NCI-H524 (cell line): ENCODE measurements around the gene OR10AD1.

Experiments
- DNase-seq, 2 experiments: peaks; one replicate each; lab custom pipeline; 2025; lab: John Stamatoyannopoulos, UW

The OR10AD1 gene

DNA sequence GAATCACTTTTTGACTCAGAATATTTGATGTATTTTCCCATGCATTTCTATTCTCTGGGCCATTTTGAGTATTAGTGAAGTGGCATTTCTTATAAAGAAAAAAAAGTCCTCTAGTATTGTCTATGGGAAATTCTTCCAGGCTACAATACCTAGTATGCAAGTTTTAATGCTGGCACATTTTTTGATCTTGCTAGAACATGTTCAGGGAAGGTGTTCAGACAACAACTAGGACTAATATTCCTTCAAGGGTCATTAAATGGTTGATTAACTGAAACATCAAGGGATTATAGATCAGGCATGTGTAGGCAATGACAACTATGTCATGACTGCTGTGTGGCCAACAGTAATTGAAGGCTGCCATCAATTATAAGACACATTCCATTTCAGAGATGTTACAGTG lies 12.0 kb downstream of the OR10AD1 start:
- no peak for DNase-seq

DNA sequence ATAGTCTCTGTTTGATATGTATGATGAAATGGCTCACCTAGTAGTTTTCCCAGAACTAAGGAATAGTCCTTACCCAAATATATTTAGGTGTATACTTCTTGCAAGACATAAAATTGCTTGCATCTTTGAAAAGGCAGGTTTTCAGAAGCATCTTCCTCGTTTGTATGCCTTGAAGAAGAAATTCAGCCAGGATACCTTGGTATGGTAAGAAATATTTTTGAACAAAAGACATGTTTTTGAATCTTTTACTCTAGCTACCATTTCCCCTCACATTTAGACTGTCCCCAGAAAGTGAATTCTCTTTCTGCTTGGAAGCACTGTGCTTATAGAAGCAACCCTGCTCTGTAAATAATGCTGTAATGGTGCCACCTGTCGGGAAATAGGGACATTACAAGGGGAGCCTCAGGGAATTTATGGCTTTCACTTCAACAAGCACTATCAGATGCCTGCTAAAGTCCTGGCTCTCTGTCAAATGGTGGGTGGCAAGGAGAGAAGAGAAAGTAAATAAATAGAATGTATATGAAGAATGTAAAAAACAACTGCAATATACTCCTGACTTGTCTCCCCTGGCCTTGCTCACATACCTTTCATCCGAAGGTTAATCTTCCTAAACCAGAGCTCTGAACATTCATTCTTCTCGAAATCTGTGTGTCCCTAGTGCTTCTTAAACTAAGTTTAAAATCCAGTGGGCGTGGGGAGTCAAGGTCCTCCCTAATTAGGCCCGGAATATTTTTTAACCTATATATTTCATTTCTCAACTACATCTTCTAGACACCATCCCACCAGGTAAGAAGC lies 13.6 kb downstream of the OR10AD1 start:
- DNase-seq: peak; percentile 59 to 74

DNA sequence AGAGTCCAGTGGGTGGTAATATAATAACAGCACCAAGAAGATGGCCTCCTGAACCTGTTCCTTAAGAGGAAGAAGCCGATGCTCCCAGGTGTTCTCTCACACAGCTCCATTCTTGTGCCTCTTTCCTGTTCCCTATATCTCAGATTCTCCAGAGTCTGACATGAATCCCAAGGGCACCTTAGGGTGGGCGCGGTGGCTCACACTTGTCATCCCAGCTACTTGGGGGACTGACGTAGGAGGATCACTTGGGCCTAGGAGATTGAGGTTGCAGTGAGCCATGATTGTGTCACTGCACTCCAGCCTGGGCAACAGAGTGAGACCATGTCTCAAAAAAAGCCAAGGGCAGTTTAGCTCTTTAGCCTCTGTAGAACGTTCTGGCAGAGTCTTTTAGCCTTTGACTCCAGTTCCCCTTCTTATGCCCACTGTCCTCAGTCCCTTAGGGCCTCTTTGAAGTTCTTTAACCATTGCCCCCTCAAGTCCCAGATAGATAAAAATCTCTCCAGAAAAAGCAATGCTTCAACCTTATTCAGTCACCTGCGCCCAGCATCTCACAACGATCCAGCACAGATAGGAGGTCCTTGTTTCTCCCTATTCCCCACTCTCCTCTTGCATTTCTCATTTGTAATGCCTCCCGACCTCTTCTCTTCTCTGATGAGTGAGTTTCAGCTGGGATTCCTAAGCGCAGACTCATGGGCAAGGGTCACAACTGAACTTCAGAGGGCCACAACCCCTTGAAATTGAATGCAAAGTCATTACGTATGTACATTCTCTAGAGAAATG lies 15.0 kb downstream of the OR10AD1 start:
- DNase-seq: no peak

DNA sequence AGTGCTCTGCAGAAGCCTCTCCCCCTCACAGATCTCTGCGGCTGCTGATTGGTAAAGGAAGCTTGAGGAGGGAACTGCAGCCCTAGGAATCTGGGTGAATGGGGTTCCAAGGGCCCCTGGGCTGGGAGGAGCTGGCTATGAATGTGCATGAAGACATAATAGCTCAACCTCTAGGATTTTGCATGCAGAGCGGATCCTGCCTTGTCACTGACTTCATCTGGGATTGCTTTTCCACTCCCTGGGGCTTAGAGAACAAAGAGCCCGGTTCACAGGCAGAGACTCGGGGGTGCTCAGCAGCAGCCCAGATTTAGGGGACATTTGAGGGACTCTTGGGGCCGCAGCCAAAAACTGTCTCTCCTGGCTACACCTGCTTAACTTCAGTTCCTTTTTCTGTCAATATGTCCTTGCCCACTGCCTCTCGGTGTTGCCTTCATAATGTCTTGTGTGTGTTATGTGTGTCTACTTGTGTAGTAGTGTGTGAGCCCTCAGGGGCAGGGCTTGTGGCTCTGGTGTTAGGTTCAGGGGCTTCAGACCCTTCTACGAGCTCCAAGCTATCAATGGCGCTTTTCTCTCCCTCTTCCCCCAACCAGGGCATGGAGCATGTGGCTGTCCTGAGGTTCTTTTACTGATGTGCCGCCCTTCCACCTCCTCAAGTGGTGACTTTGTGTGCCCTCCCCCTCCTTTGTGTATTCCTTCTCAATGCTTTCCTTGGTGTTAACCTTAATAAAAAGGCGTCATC lies 17.7 kb downstream of the OR10AD1 start:
- peak in 1 of 2 experiments; percentile 5 for DNase-seq

DNA sequence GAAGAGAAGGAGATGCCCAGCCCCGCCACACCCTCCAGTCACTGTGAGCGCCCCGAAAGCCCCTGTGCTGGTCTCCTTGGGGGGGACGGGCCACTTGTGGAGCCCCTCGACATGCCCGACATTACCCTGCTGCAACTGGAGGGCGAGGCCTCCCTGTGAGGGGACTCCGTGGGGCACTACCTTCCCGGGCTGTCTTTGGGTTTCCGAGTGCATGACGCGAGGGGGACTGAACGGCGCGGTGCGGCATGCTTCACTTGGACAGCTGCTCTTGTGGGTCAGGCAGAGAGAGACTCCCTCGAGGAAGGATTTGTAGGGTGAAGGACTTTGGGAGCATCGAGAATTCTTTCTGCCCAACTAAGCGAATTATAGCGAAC lies 18.6 kb downstream of the OR10AD1 start:
- DNase-seq: peak in 1 of 2 experiments; percentile 28

DNA sequence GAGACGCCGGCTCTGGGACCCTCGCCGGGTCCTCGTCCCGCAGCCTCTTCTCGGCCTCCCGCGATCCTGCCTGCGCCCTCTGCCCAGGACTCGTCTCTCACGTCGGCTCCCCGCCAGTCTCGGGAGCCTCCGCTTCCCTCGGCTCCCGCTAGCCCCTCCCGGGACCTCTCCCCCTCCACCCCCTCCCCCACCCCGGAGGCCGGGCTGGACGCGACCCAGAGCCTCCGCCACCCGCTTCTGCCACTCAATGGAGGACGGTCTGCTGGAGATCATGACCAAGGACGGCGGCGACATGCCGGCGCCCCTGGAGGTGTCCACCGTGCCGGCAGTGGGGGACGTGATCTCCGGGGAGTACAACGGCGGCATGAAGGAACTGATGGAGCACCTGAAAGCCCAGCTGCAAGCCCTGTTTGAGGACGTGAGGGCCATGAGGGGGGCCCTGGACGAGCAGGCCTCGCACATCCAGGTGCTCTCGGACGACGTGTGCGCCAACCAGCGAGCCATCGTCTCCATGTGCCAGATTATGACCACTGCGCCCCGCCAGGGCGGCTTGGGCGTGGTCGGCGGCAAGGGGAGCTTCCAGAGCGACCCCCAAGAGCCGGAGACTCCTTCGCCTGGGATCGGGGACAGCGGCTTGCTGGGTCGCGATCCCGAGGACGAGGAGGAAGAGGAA lies 19.1 kb downstream of the OR10AD1 start:
- no peak for DNase-seq

DNA sequence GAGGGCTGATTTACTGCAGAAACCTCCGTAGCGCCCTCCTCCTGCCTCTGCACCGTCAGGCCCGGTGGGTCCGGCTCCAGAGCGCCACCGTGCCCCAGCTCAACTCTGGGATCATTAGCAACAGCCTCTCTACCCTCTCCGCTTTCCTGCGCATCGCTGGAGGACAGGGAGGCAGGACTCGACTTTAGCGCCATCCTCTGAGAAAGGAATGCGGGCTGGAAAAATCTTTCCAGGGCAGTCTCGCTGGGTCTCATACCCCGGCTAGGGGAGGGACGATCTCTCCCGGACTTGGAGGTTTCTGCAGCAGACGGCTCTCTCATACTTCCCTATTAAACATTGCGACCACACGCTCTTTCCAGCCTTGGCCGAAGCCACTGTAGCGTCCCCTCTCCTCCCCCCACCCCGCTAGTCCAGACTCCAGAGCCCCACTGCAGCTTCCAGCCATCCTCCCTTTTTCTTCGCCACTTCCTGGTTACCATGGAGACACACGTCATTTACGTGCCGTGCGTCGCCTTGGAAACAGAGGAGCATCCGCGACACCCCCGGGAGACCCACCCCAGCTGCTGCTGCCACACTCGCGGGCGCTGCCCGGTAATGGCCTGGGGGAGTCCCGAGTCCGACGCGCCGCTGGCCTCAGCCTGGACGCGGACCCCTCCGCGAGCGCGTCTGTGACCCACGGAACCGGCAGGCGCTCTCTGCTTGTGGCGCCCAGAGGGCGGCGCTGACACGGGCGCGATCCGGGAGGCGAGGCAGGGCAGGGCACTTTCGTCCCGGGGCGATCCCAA lies 19.8 kb downstream of the OR10AD1 start, which contains the start of gene CCDC184:
Gene CCDC184, plus strand, starts transcription at position 554 of the 785 bp plus-strand sequence. CDS start 479 bp downstream, outside the sequence.
- peak; percentile 91 to 93 for DNase-seq

DNA sequence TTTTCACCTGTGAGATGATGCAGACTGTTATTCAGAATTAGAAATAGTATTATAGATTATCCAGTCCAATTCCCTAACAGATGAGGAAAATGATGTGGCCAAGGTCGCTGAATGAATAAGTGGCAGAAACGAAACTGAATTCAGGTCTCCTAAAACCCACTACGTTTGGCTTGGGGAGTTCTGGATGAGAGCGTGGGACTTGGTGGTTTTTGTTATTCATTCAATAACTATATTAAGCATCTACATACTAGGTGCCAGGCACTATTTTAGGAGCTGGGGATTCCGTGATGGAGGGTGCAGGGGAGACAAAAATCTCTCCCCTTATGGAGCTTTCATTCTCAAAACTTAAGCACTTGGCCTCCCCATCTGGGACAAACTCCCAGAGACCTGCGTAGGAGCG lies 20.5 kb downstream of the OR10AD1 start:
- DNase-seq: no peak

DNA sequence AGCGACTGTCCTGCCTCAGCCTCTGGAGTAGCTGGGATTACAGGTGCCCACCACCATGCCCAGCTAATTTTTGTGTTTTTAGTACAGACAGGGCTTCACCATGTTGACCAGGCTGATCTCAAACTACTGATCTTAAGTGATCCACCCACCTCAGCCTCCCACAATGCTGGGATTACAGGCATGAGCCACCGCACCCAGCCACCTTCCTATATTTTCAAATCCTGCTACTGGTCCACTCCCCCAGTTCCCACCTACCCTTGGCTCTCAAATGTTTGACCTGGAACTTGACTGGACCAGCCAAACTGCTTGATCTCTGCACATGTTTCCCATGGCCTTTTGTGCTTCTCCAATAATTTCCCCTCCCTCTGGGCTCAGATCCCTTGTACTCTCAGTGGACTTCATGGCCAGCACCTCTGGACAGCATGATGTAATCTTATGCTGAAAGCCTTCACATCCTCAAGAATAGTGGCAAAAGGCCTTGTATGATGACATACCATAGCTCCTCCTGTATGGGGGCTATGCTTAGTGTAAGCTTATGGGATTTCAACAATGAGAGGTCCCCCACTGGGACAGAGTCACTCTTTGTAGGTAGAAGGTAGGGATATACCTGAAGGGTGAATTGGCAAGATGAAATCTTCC lies 22.1 kb downstream of the OR10AD1 start:
- DNase-seq: no peak

DNA sequence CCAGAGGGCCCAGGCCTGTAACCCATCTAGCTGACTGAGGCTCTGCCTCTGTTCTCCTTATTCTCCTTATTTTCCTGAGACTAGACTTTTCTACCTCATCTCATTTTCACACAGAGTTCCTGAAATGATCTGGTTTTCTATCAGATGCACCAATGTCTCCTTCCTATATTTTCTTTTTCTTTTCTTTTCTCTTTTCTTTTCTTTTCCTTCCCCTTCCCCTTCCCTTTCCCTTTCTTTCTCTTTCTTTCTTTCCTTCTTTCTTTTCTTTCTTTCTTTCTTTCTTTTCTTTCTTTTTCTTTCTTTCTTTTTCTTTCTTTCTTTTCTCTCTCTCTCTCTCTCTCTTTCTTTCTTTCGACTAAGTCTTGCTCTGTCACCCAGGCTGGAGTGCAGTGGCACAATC lies 22.7 kb downstream of the OR10AD1 start:
- no peak for DNase-seq

DNA sequence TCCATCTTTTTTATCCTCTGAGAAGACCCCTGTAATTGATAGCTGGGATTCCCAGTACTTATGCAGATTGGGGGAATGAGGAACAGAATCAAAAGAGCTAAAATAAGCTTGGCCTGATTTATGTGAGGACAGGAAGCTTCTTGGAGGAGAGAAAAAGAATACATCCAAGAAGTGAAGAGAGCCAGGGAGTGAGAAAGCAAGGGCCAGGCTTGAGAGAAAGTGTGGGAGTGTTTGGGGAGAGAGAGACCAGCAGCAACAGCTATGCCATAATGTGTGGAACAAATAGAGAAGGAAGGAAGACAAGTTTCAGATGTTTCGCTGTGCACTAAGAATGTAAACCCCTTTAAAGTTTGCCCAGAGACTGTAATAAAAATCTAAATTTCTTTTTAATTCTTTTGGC lies 23.6 kb downstream of the OR10AD1 start:
- DNase-seq: no peak

DNA sequence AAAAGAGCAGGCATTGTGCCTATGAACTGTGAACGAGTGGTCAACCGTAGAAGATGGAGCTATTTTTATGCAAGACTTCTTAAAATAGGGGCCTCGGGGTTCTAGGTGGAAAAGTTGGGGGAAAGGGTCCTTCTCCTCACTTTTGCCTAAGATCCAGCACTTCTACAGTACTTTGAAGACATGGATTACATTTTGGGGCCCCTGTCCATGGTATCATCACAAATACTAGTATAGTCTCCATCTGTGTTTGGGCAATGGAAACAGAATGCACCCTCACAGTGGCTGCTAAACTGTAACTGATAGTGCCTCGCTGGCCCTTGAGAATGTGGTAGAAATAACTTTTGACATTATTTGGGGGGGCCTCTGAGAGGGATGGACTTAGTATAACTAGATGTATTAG lies 25.1 kb downstream of the OR10AD1 start:
- no peak for DNase-seq

DNA sequence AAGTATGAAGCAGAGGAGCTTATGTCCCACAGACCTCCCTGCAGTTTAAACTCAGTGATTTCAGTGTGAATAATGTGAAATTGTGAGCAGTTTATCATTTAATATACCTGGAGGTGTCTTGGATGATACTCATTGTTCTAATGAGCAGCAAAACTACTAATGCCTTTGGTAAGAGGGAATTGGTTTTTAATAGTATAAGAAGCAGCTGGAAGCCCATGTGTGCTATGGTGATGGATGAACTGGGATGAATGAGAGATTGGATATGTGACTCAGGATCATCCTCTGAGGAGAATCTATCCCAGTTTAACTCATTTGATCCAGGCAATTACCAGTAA lies 26.7 kb downstream of the OR10AD1 start:
- DNase-seq: peak in 1 of 2 experiments; percentile 61

DNA sequence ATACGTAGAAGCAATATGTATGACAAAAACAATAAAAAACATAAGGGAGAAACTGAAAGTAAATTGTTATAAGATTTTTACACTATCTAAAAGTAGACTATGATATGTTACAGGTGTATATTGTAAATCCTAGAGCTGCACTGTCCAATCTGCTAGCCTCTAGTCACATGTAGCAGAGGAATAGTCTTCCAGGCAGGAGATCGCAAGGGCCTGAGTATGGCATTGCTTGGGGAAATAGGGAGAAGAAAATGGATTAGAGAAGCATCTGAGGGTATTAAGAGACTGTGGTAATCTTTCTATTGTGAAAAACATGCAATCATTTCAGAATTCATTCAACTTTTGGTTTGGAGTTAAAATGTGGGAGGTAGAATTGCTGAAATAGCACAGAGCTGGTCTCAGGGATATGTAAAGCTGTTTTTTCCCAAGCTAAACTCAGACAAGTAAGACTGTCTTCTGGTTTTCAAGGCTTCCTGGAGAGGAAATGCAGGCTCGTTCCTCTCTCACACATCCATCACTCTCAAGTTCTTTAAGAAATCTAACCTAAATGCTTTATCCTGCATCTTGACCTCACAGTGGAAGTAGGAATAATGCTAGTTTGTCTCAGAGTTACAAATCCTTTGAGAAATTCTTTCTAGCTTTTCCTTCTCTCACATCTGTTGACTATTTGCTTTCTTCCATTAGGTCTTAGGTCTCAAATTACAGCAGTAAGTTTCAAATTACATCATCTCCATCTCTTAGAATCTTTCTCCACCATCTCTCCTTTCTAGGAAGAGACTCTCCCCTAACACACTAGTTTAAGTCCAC lies 27.3 kb downstream of the OR10AD1 start:
- peak in 1 of 2 experiments; percentile 61 for DNase-seq

DNA sequence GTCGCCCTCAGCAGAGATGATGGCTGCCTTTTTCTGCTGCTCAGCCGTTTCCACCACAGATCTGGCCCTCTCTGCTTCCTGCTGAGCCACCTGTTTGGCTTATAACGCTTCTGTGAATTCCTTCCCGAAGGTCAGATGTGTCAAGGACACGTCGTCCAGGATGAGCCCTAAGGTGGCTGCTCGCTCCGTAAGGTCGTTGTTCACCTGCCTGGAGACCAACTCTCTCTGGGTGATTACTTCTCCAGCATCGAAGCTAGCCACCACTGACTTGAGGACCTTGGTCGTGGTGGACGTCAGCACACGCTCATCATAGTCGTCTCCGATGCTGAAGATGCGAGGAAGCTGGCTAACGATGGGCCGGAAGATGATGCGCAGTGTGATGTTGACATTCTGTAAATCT lies 34.1 kb downstream of the OR10AD1 start:
- no peak for DNase-seq

DNA sequence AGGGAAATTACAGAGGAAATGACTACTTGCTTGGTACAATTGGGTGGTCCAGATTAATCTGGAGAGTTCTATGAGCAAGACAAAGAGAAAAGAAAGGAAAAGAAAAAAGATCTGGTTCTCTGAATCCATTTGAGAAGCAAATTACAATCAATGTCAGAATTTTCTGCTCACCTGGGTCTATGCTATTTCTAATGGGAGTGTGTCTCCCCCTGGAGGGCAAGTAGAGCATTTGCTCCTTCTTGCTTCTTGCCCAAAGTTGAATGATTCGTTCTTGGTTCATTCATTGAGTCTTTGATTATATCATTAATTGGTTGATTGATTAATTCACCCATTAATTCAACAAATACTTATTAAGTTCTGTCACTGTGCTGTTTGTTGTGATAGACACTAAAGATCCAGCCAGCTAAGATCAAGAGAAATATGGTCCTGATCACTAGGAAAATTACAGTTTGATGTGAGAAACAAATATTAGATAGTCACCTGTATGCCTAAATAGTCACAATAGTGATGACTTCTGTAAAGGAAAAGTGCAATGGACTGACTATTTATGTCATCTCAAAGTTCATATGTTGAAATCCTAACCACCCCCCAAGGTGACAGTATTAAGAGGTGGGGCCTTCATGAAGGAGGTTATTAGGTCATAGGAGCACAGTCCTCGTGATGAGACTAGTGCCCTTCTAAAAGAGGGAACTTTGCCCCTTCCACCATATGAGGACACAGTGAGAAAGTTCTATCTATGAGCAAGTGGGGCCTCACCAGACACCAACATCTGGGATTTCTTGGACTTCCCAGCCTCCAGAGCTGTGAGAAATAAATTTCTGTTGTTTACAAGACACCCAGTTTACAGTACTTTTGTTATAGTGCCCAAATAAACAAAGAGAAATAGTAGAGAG lies 37.8 kb downstream of the OR10AD1 start:
- peak in 1 of 2 experiments; percentile 55 for DNase-seq

DNA sequence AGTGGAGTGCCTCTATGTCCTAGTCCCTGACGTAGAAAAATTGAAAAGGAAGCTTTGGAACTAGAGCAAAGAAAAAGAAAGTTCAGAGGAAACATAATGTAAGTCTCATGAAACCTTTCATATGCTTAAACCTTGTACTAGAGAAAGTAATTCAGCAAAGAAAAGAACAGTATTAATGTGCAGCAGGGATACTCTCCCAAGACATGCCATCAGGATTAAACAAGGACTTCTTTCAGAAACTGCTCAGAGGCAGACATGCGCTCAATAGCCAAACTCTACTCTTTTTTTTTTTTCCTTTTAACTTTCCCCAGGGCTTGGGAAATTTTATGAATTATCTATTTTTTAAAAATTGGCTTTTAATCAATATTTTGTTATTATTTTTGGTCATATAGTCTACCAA lies 38.6 kb downstream of the OR10AD1 start:
- DNase-seq: no peak

DNA sequence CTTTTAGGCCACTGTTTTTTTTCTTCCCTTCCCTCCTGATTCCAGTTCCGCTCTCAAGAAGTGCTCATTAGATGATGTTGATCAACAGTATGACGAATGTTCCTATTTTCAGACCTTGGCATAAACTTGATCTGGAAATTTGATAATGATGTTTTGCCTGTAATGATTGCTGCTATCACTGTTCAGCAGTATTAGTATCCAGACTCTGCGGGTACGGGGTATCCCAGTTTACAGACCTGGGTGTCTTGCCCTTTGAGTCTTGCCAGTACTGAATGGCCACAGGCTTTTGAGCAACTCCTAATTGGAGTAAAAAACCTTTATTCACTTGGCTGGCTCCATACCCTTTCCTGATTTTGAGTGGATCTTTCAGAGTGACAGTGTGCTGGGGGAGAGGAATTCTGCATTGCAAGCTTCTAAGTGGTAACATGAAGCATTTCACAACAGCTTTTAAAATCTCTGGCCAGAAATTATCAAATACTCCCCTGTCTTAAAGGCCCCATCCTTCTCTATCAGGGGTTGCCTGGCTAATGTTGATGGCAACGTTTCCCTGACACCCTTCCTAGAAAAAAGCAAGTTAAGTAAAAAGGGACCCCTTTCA lies 39.8 kb downstream of the OR10AD1 start:
- DNase-seq: no peak
